NCI-H1694 (cell line): ENCODE results near the gene MXRA8.
"Not testable (repeated sequence)": the region's sequence is repeated elsewhere in the genome, so short reads cannot be mapped to it uniquely, and the experiment has no call there.

Experiments
- DNase-seq: peaks from one replicate; lab custom pipeline; 2025; lab: John Stamatoyannopoulos, UW

The MXRA8 gene

DNA sequence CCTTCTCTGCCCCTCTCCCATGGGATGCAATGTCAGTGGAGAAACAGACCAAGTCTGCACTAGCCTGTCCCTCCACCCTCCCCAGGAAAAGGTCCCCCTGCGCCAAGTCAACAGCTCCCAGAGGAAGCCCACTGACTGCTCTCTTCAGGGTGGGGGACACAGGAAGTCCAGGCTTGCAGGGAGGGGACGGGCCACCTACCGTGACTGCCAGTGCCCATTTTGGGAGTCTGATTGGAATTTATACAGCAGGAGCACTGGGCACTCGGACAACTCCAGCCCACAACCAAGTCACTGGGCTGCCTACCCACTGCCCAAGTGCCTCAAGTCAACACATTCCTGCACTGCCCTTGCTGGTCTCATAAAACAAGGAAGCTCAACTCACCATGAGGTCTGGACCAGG is 34.7 kb upstream of the MXRA8 start:
- DNase-seq = no peak

DNA sequence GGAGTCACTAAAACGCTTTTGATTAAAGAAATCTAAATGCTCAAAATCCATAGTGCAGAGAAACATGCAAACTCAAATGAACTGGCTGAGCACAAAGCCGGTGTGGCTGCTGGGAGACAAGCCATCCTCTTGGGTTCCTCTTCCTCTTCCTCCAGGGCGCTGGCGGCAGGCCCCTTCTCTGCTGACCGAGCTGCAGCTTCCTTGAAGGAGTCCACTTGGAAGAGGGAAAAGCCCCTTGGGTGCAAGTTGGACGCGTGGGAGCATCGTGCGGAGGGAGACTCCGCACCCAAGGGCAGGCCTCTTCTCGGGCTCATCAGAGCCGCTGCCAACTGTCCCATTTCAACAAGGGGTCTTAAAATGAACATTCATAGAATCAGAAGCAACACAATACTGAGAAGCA is 32.9 kb upstream of the MXRA8 start:
- DNase-seq = no peak

GRCh38 chr1:1390675-1391074 is 32.3 kb upstream of the MXRA8 start:
- DNase-seq = no peak

- DNase-seq = no peak
Observed at GRCh38 chr1:1388078-1388472, 29.7 kb upstream of the MXRA8 start.

DNA sequence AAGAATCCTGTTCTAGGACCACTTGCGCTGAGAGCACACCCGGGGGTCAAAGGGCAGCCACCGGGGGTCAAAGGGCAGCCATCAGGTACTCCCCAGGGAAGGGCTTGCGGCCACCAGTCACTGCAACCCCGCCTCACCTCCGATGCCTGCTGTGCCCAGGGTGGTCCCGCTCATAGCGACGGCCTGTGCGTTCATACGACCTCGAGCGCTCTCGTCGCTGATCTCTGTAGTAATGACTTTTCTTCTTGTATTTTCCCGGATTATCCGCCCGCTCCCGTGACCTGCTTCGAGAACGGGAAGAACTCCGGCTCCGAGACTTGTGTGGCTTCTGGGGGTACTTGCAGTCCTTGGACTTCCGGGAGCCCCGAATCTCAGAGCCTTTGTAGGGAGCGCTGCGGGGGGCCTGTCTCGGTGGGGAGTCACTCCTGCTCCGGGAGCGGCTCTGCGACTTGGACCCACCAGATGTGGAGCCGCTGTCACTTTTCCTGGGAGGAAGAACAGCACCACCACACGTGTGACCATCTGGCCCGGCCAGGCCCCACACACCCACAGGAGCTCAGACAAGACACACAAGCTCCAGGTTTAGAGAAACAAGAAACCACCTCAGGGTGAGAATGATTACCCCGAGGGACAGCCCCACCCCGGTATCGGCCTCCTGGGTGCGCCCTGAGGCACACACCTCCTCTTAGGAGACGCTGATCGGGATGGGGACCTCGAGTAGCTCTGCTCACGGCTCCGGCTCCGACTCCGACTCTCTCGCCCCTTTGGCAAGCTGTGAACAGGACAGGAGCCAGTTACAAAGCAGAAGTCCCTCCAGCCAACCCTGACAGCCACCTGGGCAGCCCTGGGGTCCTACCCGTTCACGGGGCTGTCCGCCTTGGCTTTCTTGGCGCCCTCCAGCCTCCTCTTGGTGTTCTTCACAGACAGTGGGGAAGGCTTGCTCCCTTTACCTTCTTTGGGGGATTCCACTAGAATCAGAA is 29.0 kb upstream of the MXRA8 start:
- DNase-seq = no peak

GRCh38 chr1:1385931-1386330 is 27.6 kb upstream of the MXRA8 start:
- DNase-seq = no peak

DNA sequence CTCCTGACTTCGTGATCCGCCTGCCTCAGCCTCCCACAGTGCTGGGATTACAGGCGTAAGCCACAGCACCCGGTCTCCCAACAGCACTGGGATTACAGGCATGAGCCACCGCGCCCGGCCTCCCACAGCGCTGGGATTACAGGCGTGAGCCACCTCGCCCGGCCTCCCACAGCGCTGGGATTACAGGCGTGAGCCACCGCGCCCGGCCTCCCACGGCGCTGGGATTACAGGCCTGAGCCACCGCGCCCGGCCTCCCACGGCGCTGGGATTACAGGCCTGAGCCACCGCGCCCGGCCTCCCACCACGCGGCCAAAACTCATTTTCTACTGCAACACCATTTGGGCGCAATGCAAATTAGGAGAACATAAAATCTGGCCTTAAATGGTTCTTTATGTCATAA is 27.0 kb upstream of the MXRA8 start:
- not testable (repeated sequence) for DNase-seq

DNA sequence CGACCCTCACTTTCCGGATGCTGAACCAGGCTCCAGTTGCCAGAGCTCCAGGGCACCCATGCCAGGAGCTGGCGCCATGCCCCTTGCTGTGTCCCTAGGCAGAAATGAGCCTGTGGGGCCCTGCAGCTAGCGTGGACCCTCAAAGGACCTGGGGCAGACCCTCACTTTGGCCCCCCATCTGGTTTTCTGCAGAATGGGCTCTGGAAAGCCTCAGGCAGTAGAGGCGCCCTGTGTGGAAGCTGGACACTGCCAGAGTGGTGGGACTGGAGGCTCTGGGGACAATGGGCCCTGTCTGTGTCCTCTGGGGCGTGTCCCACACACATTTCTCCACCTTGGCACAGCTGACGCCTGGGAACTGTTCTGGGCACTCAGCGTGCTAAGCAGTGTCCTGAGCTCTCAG is 22.9 kb upstream of the MXRA8 start:
- DNase-seq = no peak

GRCh38 chr1:1380860-1381259 is 22.5 kb upstream of the MXRA8 start:
- no peak for DNase-seq

DNA sequence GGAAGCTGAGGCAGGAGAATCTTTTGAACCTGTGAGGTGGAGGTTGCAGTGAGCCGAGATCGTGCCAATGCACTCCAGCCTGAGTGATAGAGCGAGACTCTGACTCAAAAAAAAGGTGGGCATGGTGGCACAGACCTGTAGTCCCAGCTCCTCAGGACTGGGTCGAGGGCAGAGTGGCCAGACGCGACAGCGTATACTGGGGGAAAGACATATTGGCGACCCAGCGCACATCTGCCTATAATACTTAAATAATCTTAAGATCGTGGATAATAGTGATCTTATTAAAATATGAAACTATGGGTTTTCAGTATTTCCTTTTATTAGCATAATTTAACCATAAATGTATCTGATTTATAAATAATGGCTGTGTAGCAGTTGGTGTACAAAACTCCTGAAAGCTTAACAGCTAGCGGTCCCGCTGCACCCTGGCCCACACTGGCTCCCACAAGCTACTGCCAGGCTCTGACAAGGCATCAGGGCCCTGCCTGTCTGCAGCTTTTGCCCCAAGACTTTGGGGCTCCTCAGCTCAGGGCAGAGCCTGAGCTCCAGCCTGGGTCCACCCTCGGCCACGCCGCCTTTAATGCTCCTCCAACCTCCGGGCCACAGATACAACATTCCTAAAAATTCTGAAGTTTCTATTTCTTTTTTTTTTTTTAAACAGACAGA is 19.3 kb upstream of the MXRA8 start:
- DNase-seq = no peak

GRCh38 chr1:1376551-1377226 is 18.3 kb upstream of the MXRA8 start:
- DNase-seq = no peak

DNA sequence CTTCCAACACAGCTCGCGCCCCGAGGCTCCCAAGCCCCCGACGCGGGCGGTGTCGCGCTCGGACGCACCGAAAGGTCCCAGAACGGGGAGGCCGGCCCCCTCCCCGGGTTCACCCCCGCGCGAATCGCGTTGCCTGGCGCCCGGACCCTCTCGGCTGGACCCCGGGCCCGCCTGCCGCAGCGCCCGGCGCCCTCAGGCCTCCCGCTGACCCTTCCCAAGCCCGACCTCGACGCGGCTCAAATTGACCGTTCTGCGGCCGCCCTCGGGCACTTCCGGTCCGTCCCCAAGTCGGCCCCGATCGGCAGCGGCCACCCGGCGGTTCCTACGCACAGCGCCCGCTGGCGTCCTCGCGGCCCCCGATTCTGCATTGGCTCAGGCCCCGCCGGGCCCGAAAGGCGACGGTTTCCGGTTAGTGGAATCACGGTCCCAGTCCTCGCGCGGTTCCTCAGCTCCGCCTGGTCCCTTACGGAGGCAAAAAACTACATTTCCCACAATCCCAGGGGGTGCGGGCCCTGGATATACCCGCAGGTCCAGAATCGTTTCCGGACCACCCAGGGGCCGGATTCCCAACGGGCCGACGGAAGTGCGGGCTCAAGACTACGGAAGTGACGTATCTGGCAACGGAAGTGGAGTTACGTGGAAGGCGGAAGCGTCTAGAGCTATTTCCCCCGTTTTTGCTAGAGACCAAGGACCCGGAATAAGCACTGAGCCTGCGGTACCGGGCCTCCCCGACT is 16.7 kb upstream of the MXRA8 start, which contains the start of gene AURKAIP1:
TSS of gene AURKAIP1 (minus strand) at position 279 of the 734 bp plus-strand sequence. CDS start 451 bp downstream, outside the sequence.
- peak; percentile 97 for DNase-seq

GRCh38 chr1:1374589-1374928 is 16.2 kb upstream of the MXRA8 start:
- no peak for DNase-seq

GRCh38 chr1:1373815-1374588 is 15.6 kb upstream of the MXRA8 start:
- no peak for DNase-seq

DNA sequence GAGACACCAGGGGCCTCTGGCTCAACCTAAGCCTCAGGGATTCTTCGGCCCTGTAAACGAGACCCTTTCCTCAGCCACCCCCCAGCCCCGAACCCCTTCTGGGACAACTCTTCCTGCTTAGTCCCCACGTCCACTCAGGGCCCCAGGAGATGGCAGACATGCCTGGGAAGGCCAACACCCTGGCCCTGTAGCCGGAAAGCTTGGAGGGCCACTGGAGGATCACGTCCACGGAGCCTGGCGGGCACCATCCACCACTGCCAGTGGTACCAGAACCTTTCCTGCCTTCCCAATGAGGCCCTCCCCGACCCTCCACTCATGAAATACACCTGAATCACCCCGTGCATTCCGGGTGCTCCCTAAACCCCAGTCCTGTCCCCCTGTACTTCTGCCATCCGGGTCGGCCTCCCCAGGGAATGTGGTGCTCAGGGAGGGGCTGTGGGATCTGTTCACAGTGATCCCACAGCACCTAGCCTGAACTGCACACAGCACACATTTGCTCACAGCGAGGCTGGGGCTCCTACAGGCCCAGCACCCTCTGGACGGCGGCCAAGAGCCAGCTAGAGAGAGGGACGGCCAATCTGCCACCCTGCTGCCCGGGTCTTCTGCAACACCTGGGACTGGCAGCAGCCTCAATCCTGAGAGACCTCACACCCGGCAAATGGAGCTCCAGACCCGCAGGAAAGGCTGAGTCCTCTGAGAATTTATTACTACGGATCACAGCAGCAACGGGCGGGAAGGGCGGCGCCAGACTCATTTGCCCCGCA is 14.9 kb upstream of the MXRA8 start:
- DNase-seq = no peak

DNA sequence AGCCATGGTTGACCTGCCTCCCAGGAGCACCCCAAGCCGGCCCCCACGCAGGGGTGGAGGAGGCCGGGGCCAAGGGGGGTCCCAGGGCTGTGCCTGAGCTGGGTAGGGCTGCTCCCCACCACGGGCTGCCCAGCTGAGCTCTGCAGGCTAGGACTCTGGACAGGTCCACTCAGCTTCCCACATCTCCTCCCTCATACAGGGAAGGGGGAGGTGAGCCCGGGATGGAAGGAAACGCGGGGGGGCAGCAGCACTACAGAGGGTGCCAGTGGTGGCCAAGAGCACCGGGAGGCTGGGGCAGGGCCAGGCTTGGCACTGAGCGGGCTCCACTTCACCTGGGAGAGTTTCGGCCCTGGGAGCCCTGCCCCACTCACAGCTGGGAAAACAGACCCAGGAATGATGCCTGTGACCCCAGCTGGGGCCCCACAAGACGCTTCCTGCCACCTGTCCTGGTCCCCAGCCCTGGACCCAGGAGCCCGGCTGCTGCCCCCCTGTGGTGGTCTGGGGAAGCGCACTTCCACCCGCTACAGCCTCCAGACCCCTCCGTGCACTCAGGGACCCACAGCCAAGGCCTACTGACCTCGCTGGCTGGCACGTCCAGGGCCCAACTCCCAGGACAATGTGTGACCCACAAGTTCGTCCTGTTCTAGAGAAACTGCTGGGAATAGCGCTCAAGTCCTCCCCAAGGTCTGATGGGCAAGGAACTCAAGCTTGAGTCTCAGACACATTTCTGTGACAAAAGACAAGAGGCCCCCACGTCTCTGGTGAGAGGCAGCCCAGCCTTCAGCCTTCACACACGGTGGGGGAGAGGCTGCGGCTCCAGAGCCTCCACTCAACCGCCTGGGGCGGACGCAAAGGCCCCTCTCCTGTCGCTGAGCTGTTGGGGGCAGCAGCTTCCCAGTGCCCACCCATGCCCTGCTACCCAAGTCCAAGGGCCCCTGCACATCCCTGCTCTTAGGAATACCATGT is 13.7 kb upstream of the MXRA8 start:
- DNase-seq = peak; percentile 20

GRCh38 chr1:1371364-1371745 is 13.0 kb upstream of the MXRA8 start:
- no peak for DNase-seq

- DNase-seq = no peak
Observed at GRCh38 chr1:1370771-1371300, 12.5 kb upstream of the MXRA8 start.

GRCh38 chr1:1370094-1370493 is 11.7 kb upstream of the MXRA8 start:
- DNase-seq = not testable (repeated sequence)
